ENCODE measurements around the gene RBM47. TPM values are rescaled to one million over a fixed set of nuclear protein-coding genes. Genes with fewer than 3 reads are reported as not detected.

Gene RBM47
- total RNA-seq, 6 donors from 2014 or later = 111 to 448 (median 149) TPM

- 89 to 93% methylated on average over 6 to 8 of the region's 8 CpGs for WGBS, 2 donors
- no peak overlapping the region for H3K27ac ChIP-seq
- H3K36me3 ChIP-seq = no peaks in the 10 kb centered on the region
- no peaks in the 10 kb centered on the region for H3K27me3 ChIP-seq
- DNase-seq = no peak
- H3K4me1 ChIP-seq = peaks cover 0 to 14% (median 4%) of the 10 kb centered on the region in 4 donors
- no peak overlapping the region for H3K4me3 ChIP-seq
- TF ChIP-seq, protein P1, sequence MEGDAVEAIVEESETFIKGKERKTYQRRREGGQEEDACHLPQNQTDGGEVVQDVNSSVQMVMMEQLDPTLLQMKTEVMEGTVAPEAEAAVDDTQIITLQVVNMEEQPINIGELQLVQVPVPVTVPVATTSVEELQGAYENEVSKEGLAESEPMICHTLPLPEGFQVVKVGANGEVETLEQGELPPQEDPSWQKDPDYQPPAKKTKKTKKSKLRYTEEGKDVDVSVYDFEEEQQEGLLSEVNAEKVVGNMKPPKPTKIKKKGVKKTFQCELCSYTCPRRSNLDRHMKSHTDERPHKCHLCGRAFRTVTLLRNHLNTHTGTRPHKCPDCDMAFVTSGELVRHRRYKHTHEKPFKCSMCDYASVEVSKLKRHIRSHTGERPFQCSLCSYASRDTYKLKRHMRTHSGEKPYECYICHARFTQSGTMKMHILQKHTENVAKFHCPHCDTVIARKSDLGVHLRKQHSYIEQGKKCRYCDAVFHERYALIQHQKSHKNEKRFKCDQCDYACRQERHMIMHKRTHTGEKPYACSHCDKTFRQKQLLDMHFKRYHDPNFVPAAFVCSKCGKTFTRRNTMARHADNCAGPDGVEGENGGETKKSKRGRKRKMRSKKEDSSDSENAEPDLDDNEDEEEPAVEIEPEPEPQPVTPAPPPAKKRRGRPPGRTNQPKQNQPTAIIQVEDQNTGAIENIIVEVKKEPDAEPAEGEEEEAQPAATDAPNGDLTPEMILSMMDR (IDR thresholded peaks at IDR 0.05) = no peak
- no peak for TF ChIP-seq POLR2AphosphoS5 (IDR thresholded peaks at IDR 0.05)
- no peak for ATAC-seq (ENCODE audit: low FRiP score in 2 of 2)
- H3K9me3 ChIP-seq = no peaks in the 10 kb centered on the region
These were observed 39.8 kb upstream of the RBM47 start for GRCh38 chr4:40669504-40669903.

DNA sequence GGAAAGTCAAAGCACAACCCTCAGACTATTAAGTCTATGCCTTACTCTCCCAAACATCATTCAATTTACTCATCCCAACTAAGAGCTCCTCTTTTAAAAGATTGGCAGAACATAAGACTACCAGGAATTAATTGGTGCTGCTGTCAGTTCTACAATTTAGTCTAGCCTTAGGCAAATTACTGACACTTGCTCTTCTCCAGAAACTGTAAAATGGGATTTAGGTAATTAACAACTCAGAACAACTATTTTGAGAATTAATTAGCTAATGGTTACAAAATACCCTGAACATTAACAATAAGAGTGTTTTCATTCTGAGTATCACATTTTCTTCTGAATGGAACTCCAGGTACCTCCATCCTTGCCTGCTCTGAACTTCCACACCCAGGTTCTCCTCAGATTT lies 36.2 kb upstream of the RBM47 start:
- TF ChIP-seq POLR2AphosphoS5 (IDR thresholded peaks at IDR 0.05) = no peak
- no peak for TF ChIP-seq EP300 (IDR thresholded peaks at IDR 0.05)
- no peak overlapping the region for H3K4me3 ChIP-seq
- DNase-seq = no peak

DNA sequence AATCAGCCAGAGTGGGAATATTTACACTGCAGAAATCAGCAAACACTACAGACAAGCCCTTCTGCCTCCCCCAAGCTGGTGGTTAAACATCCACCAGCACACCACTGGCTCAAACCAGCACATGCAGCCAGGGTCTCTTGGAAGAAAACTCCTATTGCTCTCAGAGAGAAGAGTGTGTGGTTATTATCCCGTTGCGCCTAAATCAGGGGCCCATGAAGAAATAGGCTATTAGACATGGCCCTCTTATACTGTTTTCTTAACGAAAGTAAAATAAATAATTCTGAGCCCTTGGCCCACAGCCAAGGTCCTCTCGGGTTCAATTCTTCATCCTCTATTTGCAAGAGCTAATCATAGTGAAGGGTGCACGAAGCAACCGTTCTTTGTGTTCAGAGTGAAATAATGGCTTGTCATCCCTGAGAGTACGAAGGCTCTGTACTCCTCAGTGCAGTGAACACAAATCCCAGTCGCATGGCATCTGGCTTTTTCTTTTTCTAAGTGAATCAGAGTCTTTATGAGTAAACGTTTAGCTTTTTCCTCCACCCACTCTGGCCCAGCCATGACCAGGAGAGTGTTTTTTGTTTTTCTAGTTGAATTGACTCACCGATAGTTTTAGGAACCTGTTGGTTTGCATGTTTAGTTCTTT lies 33.4 kb upstream of the RBM47 start:
- WGBS, 2 donors = 30 to 45% methylated on average over 10 of the region's 10 CpGs
- H3K36me3 ChIP-seq = no peaks in the 10 kb centered on the region
- H3K27ac ChIP-seq = peak overlapping the region in 2 of 4 donors; percentile 24 to 41
- TF ChIP-seq, protein P1 (IDR thresholded peaks at IDR 0.05) = no peak
- TF ChIP-seq EP300 (IDR thresholded peaks at IDR 0.05) = peak in 1 of 4 donors; percentile 17
- no peak for TF ChIP-seq POLR2AphosphoS5 (IDR thresholded peaks at IDR 0.05)
- no peak for TF ChIP-seq POLR2A (IDR thresholded peaks at IDR 0.05)
- no peaks in the 10 kb centered on the region for H3K27me3 ChIP-seq
- no peak overlapping the region for H3K4me3 ChIP-seq
- H3K4me1 ChIP-seq = peaks cover 0 to 8% (median 0%) of the 10 kb centered on the region in 4 donors
- DNase-seq = peak in 1 of 2 donors; percentile 58
- ATAC-seq (ENCODE audit: low FRiP score in 2 of 2) = peak; percentile 32 to 86
- no peaks in the 10 kb centered on the region for H3K9me3 ChIP-seq

More for the DNA sequence above, 36.2 kb upstream of the RBM47 start:
- Histone ChIP-seq H3K9me3 (no peaks in the 10 kb centered on the region), H3K27ac (no peak overlapping the region), H3K27me3 (no peaks in the 10 kb centered on the region), H3K36me3 (no peaks in the 10 kb centered on the region), H3K4me1 (peaks cover 0 to 8% (median 0%) of the 10 kb centered on the region in 4 donors)
- ATAC-seq (ENCODE audit: low FRiP score in 2 of 2) = no peak

GRCh38 chr4:40661803-40662202 lies 32.1 kb upstream of the RBM47 start:
- Histone ChIP-seq H3K9me3 (no peaks in the 10 kb centered on the region), H3K4me1 (peaks cover 0 to 8% (median 0%) of the 10 kb centered on the region in 4 donors), H3K27me3 (no peaks in the 10 kb centered on the region), H3K27ac (no peak overlapping the region), H3K36me3 (no peaks in the 10 kb centered on the region), H3K4me3 (no peak overlapping the region)
- DNase-seq (no peak), ATAC-seq (ENCODE audit: low FRiP score in 2 of 2) (no peak)
- no peak for TF ChIP-seq POLR2A (IDR thresholded peaks at IDR 0.05)
- no peak for TF ChIP-seq POLR2AphosphoS5 (IDR thresholded peaks at IDR 0.05)
- TF ChIP-seq EP300 (IDR thresholded peaks at IDR 0.05) = no peak
- TF ChIP-seq, protein P1 (IDR thresholded peaks at IDR 0.05) = no peak
- WGBS, 2 donors = 84 to 94% methylated on average over 4 of the region's 4 CpGs

DNA sequence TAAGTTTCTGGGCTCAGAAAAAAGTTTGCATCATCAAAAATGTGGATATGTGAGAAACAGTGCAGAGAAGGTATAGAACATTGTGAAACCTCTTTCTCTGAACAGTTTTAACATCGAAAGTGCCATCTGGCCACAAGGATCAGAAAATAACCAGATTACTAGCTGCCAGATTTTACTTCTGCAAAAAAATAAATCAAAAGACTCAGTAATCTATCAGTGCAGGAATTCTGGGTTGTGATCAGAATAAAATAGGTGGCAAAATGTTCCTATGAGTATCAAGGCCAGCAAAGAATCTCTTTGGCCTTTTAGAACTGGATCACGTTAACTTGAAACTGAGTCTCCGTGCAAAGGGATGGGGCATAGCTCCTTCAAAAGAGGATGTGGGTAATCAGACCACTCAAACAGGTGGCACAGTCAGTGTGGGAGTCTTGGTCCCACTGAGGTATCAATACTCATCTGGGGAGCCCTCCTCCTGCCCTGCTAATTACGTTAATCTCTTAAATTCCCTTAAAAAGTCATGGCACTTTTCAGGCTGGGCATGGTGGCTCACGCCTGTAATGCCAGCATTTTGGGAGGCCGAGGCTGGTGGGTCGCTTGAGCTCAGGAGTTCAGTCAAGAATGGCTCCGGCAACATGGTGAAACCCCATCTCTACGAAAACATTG lies 26.7 kb upstream of the RBM47 start:
- TF ChIP-seq EP300 (IDR thresholded peaks at IDR 0.05) (no peak), POLR2AphosphoS5 (IDR thresholded peaks at IDR 0.05) (no peak), POLR2A (IDR thresholded peaks at IDR 0.05) (no peak)
- TF ChIP-seq, protein P1 (IDR thresholded peaks at IDR 0.05) = no peak
- Histone ChIP-seq H3K9me3 (no peaks in the 10 kb centered on the region), H3K4me3 (no peak overlapping the region), H3K4me1 (peaks cover 0 to 3% (median 0%) of the 10 kb centered on the region in 4 donors), H3K36me3 (no peaks in the 10 kb centered on the region), H3K27ac (no peak overlapping the region), H3K27me3 (no peaks in the 10 kb centered on the region)
- 80 to 86% methylated on average over 9 of the region's 9 CpGs for WGBS, 2 donors
- ATAC-seq (ENCODE audit: low FRiP score in 2 of 2) = no peak
- DNase-seq = no peak
